DMS 273 treated with DMSO at 0.1 percent for 48 hours (cell line): ENCODE results near the gene CABYR.

Source experiments
- DNase-seq: peaks from one replicate; lab custom pipeline; 2025; lab: John Stamatoyannopoulos, UW

CABYR gene

DNA sequence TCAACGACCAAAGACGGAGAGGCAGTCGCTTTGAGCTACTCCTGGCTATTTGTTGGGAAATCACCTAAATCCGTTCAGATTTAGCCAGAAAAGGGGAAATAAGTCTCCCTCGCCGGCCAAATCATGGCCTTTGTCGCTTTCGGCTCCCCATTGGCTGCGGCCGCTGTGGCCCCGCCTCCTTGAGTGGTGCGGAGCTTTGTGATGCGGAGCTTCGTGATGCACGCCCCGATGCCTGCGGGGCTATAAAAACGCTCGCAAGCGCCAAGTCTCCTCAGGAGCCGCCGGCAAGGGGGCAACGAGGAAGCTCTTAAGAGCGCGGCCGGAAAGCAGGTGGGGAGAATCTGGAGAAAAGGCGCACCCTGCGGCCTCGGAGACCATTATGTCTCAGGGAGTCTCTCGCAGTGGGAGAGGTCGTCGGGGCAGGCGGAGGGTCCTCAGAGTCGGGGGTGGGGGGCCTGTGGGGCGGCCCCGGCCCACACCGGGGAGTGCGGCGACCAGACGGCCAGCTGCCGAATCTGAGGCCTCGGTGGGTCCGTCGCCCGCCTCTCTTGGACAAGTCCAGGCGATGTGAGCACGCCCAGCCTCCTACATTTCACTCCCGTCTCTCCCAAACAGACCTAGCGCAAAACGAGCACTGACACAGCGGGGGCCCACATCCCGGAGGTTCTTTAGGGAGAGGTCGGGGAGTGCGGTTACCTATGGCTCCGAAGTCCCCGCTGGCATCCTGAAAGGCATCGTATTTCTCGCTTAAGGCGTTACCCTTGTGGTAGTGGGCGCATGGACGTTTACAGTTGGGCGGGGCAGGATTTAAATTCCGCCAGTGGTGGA lies at the start of gene CABYR:
Gene CABYR, plus strand, starts transcription at position 274 of the 828 bp plus-strand sequence. CDS start 4,053 bp downstream, outside the sequence.
- peak; percentile 35 for DNase-seq

GRCh38 chr18:24089076-24089475 lies 49.8 kb upstream of the CABYR start:
- DNase-seq: no peak

- no peak for DNase-seq
Observed at GRCh38 chr18:24089515-24090337, 49.1 kb upstream of the CABYR start.

GRCh38 chr18:24090876-24091275 lies 48.0 kb upstream of the CABYR start:
- DNase-seq: no peak

- DNase-seq: no peak
Observed at GRCh38 chr18:24094561-24094960, 44.3 kb upstream of the CABYR start.

- DNase-seq: no peak
Observed at GRCh38 chr18:24095976-24096375, 42.9 kb upstream of the CABYR start.

DNA sequence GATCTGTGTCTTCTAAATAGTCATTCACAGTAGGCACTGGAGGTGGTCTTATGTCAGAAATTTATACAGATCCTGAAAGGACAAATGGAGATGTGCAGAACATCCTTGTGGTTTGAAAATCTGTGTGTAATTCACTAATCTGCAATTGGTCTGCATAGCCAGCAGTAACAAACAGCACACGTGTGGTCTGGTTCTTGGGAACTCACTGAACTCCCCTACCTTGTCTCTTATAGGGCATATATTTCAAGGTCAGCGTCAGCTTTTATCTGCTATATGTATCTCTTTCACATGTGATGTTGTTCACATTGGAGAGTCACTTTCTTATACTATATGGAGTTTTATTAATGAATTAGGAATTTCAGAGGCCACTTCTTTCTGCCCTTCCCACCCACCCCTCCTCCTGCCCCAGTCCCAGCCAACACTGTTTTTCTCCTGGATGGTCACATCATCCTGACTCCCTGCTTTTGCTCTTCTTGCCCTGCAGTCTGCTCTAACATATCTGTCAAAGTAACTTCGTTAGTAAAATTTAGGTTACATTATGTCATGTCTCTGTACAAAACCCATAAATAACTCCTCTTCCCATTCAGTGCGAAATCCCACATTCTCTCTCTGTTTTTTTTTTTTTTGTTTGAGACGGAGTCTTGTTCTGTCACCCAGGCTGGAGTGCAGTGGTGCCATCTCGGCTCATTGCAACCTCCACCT lies 35.4 kb upstream of the CABYR start:
- DNase-seq: no peak

GRCh38 chr18:24104486-24104885 lies 34.4 kb upstream of the CABYR start:
- DNase-seq: no peak

- no peak for DNase-seq
Observed at GRCh38 chr18:24108641-24109040, 30.2 kb upstream of the CABYR start.

DNA sequence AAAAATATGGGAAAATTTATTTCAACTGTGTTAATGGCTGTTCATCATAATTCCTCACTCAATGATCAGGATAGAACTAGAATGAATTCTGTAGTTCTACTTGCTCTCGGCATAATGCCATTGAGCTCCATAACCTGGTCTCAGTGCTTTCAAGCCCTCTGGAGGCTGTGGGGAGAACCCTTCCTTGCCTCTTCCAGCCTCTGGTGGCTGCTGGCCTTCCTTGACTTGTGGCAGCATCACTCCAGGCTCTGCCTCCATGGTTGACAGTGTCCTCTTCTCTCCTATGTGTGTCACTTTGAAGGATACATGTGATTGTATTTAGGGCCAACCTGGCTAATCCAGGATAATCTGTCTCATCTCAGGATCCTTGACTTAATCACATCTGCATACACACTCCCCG lies 26.9 kb upstream of the CABYR start:
- no peak for DNase-seq

GRCh38 chr18:24112464-24112863 lies 26.4 kb upstream of the CABYR start:
- DNase-seq: no peak

DNA sequence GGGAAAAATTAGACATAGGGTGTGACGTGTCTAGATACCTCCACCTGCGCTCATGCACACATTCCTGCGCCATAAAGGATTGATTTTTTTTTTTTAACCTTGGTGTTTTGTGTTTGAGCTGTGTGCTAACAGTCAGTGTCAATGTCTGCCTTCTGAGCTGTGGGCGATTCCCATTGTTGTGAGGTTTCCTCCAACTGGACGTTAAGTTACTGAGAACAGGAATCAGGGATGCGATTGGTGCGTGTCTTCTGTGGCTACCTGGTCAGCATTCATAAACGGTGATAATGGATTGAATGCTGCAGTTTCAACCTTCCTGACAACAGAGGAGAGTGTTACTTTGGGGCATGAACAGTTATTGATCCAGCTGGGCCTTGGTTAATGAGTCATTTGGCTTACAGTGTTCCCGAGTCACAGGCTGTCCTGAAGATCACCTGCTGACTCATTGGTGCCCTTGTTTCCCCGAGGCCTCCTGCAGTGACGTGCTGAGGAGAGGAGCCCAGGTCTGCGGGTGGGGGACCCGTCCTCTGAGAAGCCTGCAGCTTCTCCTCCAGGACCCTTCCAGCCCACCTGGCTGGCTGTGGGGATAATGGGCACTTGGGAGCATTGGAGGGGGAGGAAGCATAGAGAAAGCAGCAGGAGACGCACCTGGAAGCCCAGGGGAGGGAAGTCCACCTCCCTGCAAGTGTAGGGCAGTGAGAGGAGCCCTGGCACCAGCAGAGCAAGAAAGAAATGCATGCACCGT lies 25.8 kb upstream of the CABYR start:
- no peak for DNase-seq

- DNase-seq: no peak
Observed at GRCh38 chr18:24114924-24115549, 23.8 kb upstream of the CABYR start.

DNA sequence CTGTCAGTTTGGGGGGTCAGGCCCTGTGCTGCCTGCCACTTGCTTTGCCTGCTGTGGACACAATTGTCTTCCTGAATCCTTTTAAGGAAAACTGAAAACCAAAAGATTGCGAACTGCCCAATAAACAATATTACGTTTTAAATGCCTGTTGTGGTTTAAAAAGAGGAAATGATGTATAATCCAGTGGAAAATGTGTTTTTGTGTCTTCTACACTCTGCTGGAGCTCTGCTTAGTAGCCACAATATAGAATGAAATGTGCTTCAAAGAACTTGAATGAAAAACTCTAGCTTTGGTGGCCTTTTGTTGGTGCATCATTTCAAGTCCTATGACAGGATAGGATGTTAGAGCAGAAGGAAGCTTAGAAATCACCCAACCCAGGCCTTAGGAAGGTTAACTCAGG lies 23.2 kb upstream of the CABYR start:
- DNase-seq: no peak

DNA sequence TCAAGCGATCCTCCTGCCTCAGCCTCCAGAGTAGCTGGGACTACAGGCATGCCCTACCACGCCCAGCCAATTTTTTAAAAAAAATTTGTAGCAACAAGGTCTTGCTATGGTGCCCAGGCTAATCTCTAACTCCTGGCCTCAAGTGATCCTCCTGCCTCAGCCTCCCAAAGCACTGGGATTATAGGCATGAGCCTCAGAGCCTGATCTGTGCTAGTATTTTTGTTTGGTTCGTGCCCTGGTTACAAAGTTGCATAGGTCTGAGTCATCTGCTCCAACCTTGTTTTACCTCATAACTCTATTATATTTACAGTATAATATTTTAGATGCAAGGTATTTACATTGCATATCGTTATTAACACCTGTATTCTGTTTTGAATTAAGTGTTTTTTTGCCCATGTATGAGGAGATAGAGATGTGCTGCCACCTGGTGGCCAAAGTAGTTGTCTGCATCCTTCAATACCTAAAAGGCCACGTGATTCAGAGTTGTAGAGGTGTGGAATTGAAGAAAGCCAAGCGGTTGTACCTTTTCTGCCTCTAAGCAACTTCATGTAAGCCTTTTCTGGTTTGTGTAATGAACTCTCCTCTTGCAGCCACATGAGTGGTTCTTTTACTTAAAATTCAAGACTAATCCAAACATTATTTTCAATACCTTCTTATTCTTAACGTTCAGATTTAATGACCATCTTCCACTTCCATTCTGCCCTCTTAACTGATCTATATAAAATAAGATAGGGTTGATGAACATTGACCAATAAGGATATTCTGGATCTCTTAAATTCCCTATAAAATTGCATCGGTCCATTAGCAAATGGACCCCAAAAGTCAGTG lies 19.9 kb upstream of the CABYR start:
- peak; percentile 33 for DNase-seq

GRCh38 chr18:24120676-24121075 lies 18.2 kb upstream of the CABYR start:
- DNase-seq: no peak

GRCh38 chr18:24121625-24122024 lies 17.2 kb upstream of the CABYR start:
- DNase-seq: no peak

- DNase-seq: no peak
Observed at GRCh38 chr18:24126155-24126961, 12.5 kb upstream of the CABYR start.

GRCh38 chr18:24127735-24128134 lies 11.1 kb upstream of the CABYR start:
- no peak for DNase-seq

- no peak for DNase-seq
Observed at GRCh38 chr18:24128700-24129099, 10.2 kb upstream of the CABYR start.
